Limb (tissue), 2 donors: Measurements from ENCODE around the gene FOXP1.

Experiments
- DNase-seq, 2 donors: peaks; one replicate each; pipeline ENCODE4 v3.0.0-alpha.2; 2016; ENCODE audit errors: extremely low spot score in 2 of 2

The FOXP1 gene

GRCh38 chr3:71510510-71510909 is 73.0 kb downstream of the FOXP1 start:
- DNase-seq = no peak

GRCh38 chr3:71509066-71509465 is 74.5 kb downstream of the FOXP1 start:
- no peak for DNase-seq

- no peak for DNase-seq
Measured at GRCh38 chr3:71505767-71506350, 77.7 kb downstream of the FOXP1 start.

GRCh38 chr3:71504250-71505036 is 79.1 kb downstream of the FOXP1 start:
- DNase-seq = no peak

- DNase-seq = no peak
Measured at GRCh38 chr3:71503525-71504249, 79.8 kb downstream of the FOXP1 start.

- no peak for DNase-seq
Measured at GRCh38 chr3:71502066-71502625, 81.4 kb downstream of the FOXP1 start.

- DNase-seq = no peak
Measured at GRCh38 chr3:71500696-71501095, 82.8 kb downstream of the FOXP1 start.

GRCh38 chr3:71499227-71499876 is 84.2 kb downstream of the FOXP1 start:
- no peak for DNase-seq

GRCh38 chr3:71498543-71498942 is 85.0 kb downstream of the FOXP1 start:
- DNase-seq = no peak

GRCh38 chr3:71497971-71498444 is 85.5 kb downstream of the FOXP1 start:
- DNase-seq = no peak

- no peak for DNase-seq
Measured at GRCh38 chr3:71497367-71497897, 86.1 kb downstream of the FOXP1 start.

GRCh38 chr3:71495708-71496472 is 87.6 kb downstream of the FOXP1 start:
- no peak for DNase-seq

- no peak for DNase-seq
Measured at GRCh38 chr3:71494212-71494611, 89.3 kb downstream of the FOXP1 start.

GRCh38 chr3:71492974-71493771 is 90.4 kb downstream of the FOXP1 start:
- no peak for DNase-seq

GRCh38 chr3:71492566-71492965 is 91.0 kb downstream of the FOXP1 start:
- DNase-seq = no peak

- no peak for DNase-seq
Measured at GRCh38 chr3:71491154-71491752, 92.3 kb downstream of the FOXP1 start.

- no peak for DNase-seq
Measured at GRCh38 chr3:71490692-71491091, 92.8 kb downstream of the FOXP1 start.

- DNase-seq = no peak
Measured at GRCh38 chr3:71489315-71489761, 94.2 kb downstream of the FOXP1 start.

GRCh38 chr3:71488882-71489281 is 94.6 kb downstream of the FOXP1 start:
- no peak for DNase-seq
